Endothelial cell of umbilical vein (primary cell): ENCODE data around the gene NUB1. TPM values are rescaled to one million over a fixed set of nuclear protein-coding genes. Genes with fewer than 3 reads are reported as not detected.

Source experiments
- BruUV-seq: library from RNA; stranded (reverse); fragments of 400-500 nt; replicated peaks from 2 replicates; lab custom pipeline; 2021; lab: Mats Ljungman, UMichigan
- CTCF ChIA-PET: fragments of 300-600, 350-600 bp; sonication (Branson Sonifier 250); formaldehyde crosslinking; loops from one replicate; lab custom pipeline; 2021; ENCODE audit warnings: antibody characterized with exemption, inconsistent platforms; lab: Charles Lee
- POLR2A ChIA-PET: fragments of 300-600, 350-600 bp; sonication (Branson Sonifier 250); formaldehyde crosslinking; loops from one replicate; lab custom pipeline; 2021; ENCODE audit warnings: antibody characterized with exemption, inconsistent platforms; lab: Charles Lee
- DNase-seq: peaks from one replicate; pipeline ENCODE4 v3.0.0-alpha.2; 2011; ENCODE audit warnings: low read depth, low spot score
- FAIRE-seq: peaks from 2 replicates; lab custom pipeline; 2011; peaks lifted over from hg19 to GRCh38; lab: Jason Lieb, UNC
- H2AFZ ChIP-seq: 2 replicates; pipeline ENCODE4 v1.6.0; 2012; ENCODE audit warnings: low read depth, low read length, control low read depth, inconsistent platforms
- H3K27ac ChIP-seq: 2 replicates; pipeline ENCODE4 v1.5.1; 2011; ENCODE audit warnings: low read depth, mild to moderate bottlenecking, control low read depth, low read length, moderate library complexity; ENCODE audit not compliant: insufficient read depth
- H3K27me3 ChIP-seq, 2 experiments: 2 replicates each; pipeline versions ENCODE4 v1.6.0 to v1.6.1; 2011; ENCODE audit warnings: low read length in 2 of 2, mixed read lengths in 1 of 2; ENCODE audit not compliant: control insufficient read depth in 2 of 2, insufficient read depth in 2 of 2
- H3K36me3 ChIP-seq, 2 experiments: 2 replicates in 1 of 2; 3 replicates in 1 of 2; pipeline ENCODE4 v1.5.1; 2011; ENCODE audit warnings: low read length in 2 of 2, mild to moderate bottlenecking in 1 of 2, moderate library complexity in 1 of 2; ENCODE audit not compliant: control insufficient read depth in 2 of 2, insufficient read depth in 2 of 2; ENCODE audit errors: extremely low read depth in 1 of 2
- H3K4me1 ChIP-seq: 3 replicates; pipeline ENCODE4 v1.5.1; 2011; ENCODE audit warnings: mild to moderate bottlenecking, low read length; ENCODE audit not compliant: control insufficient read depth, insufficient read depth; ENCODE audit errors: extremely low read depth
- H3K4me2 ChIP-seq: 2 replicates; pipeline ENCODE4 v1.6.1; 2011; ENCODE audit warnings: low read length, control low read depth, mixed read lengths; ENCODE audit not compliant: insufficient read depth
- H3K4me3 ChIP-seq, 3 experiments: fragments of 200-600 bp in 1 of 3; sonication (generic), shearing (Covaris generic) in 1 of 3; replicated peaks in 1 of 3; 2 replicates each; pipeline ENCODE4 v1.5.1; 2011 to 2016; ENCODE audit warnings: control low read depth in 3 of 3, low read length in 3 of 3, mild to moderate bottlenecking in 2 of 3, inconsistent platforms in 1 of 3, low read depth in 1 of 3, moderate library complexity in 1 of 3; ENCODE audit not compliant: insufficient read depth in 1 of 3
- H3K79me2 ChIP-seq: 2 replicates; pipeline ENCODE4 v1.6.0; 2012; ENCODE audit warnings: low read length, inconsistent platforms; ENCODE audit not compliant: control insufficient read depth, insufficient read depth
- H3K9ac ChIP-seq: replicated peaks from 2 replicates; pipeline ENCODE3; 2011; ENCODE audit warnings: low read length, control low read depth; ENCODE audit not compliant: insufficient read depth; ENCODE audit errors: extremely low read depth
- H3K9me1 ChIP-seq: replicated peaks from 3 replicates; pipeline ENCODE4 v1.6.0; 2011; ENCODE audit warnings: mild to moderate bottlenecking, low read length; ENCODE audit not compliant: control insufficient read depth, insufficient read depth; ENCODE audit errors: extremely low read depth
- H3K9me3 ChIP-seq: replicated peaks from 2 replicates; pipeline ENCODE4 v1.5.1; 2012; ENCODE audit warnings: low read length, inconsistent platforms; ENCODE audit not compliant: control insufficient read depth, insufficient read depth
- H4K20me1 ChIP-seq: replicated peaks from 2 replicates; pipeline ENCODE3; 2011; ENCODE audit warnings: mild to moderate bottlenecking, low read length; ENCODE audit not compliant: control insufficient read depth, insufficient read depth; ENCODE audit errors: extremely low read depth
- FOS ChIP-seq: IDR thresholded peaks from 2 replicates; pipeline ENCODE4 v1.6.1; 2011; ENCODE audit warnings: mild to moderate bottlenecking, low read length, moderate library complexity, borderline replicate concordance; ENCODE audit not compliant: insufficient read depth
- GATA2 ChIP-seq: IDR thresholded peaks from 2 replicates; pipeline ENCODE4 v1.7.0; 2011; ENCODE audit warnings: low read depth, mild to moderate bottlenecking, moderate library complexity, mixed read lengths, low read length; ENCODE audit not compliant: insufficient read length, insufficient read depth
- MYC ChIP-seq: IDR thresholded peaks from one replicate; pipeline ENCODE4 v1.6.1; 2011; ENCODE audit warnings: mild to moderate bottlenecking, low read depth, low read length
- POLR2AphosphoS5 ChIP-seq: IDR thresholded peaks from 2 replicates; pipeline ENCODE4 v1.6.1; 2012; ENCODE audit warnings: low read depth, mild to moderate bottlenecking, control low read depth, low read length, moderate library complexity; ENCODE audit not compliant: insufficient read depth
- dilution Hi-C: fragments of 300-500 bp; cut with MboI; formaldehyde crosslinking; loops from one replicate; pipeline ENCODE4 v1.15.0; 2019; ENCODE audit warnings: low sequenced_read_pairs; ENCODE audit not compliant: extremely low pct_ligation_motif_present
- intact Hi-C: fragments of 100-400 bp; cut with micrococcal nuclease; formaldehyde crosslinking; loops from one replicate; pipeline ENCODE4 v1.10.0; 2022
- polyA plus RNA-seq, 4 experiments: library from polyadenylated mRNA; depleted of rRNA in 3 of 4; stranded (reverse) in 3 of 4; unstranded in 1 of 4; fragments of >200 nt; gene quantifications; 2 replicates each; pipeline versions ENCODE4 v1.2.1 to v1.2.3, GENCODE V29; 2011 to 2012; ENCODE audit warnings: missing spikeins in 1 of 4
- total RNA-seq: library from RNA; stranded (reverse); gene quantifications from 2 replicates; pipeline ENCODE4 v1.2.3, GENCODE V29; 2021
- TF ChIP-seq, protein P1 (sequence below), 2 donors: IDR thresholded peaks; 1 replicate in 1 of 2; 2 replicates in 1 of 2; pipeline ENCODE4 v1.5.1; 2011; ENCODE audit warnings: low read length in 2 of 2, mild to moderate bottlenecking in 2 of 2, moderate library complexity in 2 of 2, control low read depth in 1 of 2, inconsistent platforms in 1 of 2, low read depth in 1 of 2; ENCODE audit not compliant: insufficient read depth in 1 of 2; ENCODE audit errors: extremely low read depth in 1 of 2

NUB1 gene
- total and polyA plus RNA-seq, 2 donors (not counting 3 experiments of a cell fraction or from before 2014, with no cell fraction given) = 28.0 to 46.2 TPM

DNA sequence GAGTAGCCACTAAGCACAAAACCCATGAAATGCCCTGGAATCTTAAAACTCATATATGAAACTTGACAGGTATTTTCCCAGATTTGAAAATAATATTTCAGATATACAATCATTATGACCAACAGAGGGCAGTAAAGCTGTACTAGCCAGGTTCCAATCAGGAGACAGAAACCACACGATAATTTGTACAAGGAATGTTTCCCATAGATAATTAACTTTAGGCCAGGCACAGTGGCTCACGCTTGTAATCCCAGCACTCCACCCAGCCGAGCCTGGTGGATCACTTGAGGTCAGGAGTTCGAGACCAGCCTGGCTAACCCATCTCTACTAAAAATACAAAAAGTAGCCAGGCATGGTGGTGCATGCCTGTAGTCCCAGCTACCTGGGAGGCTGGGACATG lies 31.0 kb upstream of the NUB1 start:
- H3K9me3 ChIP-seq = no peaks in the 10 kb centered on the region
- ChIA-PET POLR2A (no interaction called here), CTCF (interaction anchor here (0.5 to 2.9 kb wide), 15 partner anchors 9 to 138 kb away, joined by 3 to 15 read pairs (median 4); partner anchors contain the start of gene NUB1)
- FAIRE-seq = peak; percentile 67
- no peak overlapping the region for H3K9ac ChIP-seq
- H3K4me1 ChIP-seq = no peaks in the 10 kb centered on the region
- H3K27ac ChIP-seq = no peak overlapping the region
- dilution Hi-C loops = no loop called here
- no peak overlapping the region for H3K4me2 ChIP-seq
- H3K9me1 ChIP-seq = no peaks in the 10 kb centered on the region
- no peaks in the 10 kb centered on the region for H3K79me2 ChIP-seq
- DNase-seq = peak; percentile 13
- H4K20me1 ChIP-seq = no peaks in the 10 kb centered on the region
- peaks cover 2 to 4% of the 10 kb centered on the region in 2 experiments for H3K27me3 ChIP-seq
- H3K4me3 ChIP-seq = no peak overlapping the region
- intact Hi-C loops = loop anchor here (1.0 kb wide), 1 partner anchor 40 kb away; no protein-coding TSS in a partner anchor
- H3K36me3 ChIP-seq = no peaks in the 10 kb centered on the region
- no peak overlapping the region for H2AFZ ChIP-seq
- TF ChIP-seq GATA2 = no peak
- TF ChIP-seq, protein P1, sequence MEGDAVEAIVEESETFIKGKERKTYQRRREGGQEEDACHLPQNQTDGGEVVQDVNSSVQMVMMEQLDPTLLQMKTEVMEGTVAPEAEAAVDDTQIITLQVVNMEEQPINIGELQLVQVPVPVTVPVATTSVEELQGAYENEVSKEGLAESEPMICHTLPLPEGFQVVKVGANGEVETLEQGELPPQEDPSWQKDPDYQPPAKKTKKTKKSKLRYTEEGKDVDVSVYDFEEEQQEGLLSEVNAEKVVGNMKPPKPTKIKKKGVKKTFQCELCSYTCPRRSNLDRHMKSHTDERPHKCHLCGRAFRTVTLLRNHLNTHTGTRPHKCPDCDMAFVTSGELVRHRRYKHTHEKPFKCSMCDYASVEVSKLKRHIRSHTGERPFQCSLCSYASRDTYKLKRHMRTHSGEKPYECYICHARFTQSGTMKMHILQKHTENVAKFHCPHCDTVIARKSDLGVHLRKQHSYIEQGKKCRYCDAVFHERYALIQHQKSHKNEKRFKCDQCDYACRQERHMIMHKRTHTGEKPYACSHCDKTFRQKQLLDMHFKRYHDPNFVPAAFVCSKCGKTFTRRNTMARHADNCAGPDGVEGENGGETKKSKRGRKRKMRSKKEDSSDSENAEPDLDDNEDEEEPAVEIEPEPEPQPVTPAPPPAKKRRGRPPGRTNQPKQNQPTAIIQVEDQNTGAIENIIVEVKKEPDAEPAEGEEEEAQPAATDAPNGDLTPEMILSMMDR (IDR thresholded peaks at IDR 0.05; ENCODE audit: extremely low read depth in 1 of 2, insufficient read depth in 1 of 2, low read depth in 1 of 2, low read length in 2 of 2) = peak; percentile 14 to 32
- no TSS peak for BruUV-seq

DNA sequence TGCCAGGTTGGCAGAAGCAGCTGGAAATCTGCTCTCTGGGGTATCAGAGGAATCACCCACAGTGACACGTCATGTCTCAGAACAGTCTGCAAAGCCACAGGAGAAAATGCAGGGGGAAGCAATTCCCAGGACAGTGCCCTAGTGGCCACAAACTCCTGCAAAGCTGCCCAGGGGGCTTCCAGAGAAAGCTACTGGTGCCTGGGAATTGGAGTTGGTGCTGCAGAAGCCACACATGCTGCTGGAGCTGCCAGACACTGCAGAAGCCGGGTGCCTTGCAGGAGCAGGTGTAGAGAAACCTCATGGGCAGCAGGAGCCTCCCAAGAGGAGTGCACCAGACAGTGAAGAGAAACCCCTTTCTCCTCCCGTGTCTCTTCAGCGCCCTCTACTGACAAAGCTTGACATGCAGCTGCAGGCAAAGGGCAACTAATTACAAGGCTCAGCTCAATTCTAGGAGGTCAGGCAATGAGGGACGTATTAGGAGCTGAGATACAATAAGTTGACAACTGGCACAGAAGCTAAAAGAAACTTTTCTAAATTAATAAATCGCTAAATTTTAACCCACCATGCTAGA lies 30.2 kb upstream of the NUB1 start:
- H3K9me1 ChIP-seq = no peaks in the 10 kb centered on the region
- H3K4me3 ChIP-seq = no peak overlapping the region
- no TSS peak for BruUV-seq
- H3K36me3 ChIP-seq = no peaks in the 10 kb centered on the region
- intact Hi-C loops = no loop called here
- TF ChIP-seq FOS = no peak
- TF ChIP-seq POLR2AphosphoS5 = no peak
- no peak for TF ChIP-seq MYC
- TF ChIP-seq, protein P1 (IDR thresholded peaks at IDR 0.05; ENCODE audit: extremely low read depth in 1 of 2, insufficient read depth in 1 of 2, low read depth in 1 of 2, low read length in 2 of 2) = peak; percentile 2 to 17
- H3K4me1 ChIP-seq = no peaks in the 10 kb centered on the region
- FAIRE-seq (no peak), DNase-seq (no peak)
- ChIA-PET POLR2A (no interaction called here), CTCF (interaction anchor here (0.7 to 2.9 kb wide), 11 partner anchors 10 to 137 kb away, joined by 3 to 15 read pairs (median 6); partner anchors contain the start of gene NUB1)
- H3K4me2 ChIP-seq = no peak overlapping the region
- H3K79me2 ChIP-seq = no peaks in the 10 kb centered on the region
- H2AFZ ChIP-seq = no peak overlapping the region
- no peaks in the 10 kb centered on the region for H4K20me1 ChIP-seq
- H3K27ac ChIP-seq = no peak overlapping the region
- dilution Hi-C loops = no loop called here
- H3K27me3 ChIP-seq = no peaks in the 10 kb centered on the region
- no peak overlapping the region for H3K9ac ChIP-seq
- H3K9me3 ChIP-seq = no peaks in the 10 kb centered on the region
